ENCODE data around the gene CLCNKA. TPM values are rescaled to one million over a fixed set of nuclear protein-coding genes. Genes with fewer than 3 reads are reported as not detected.

CLCNKA gene
- total and polyA plus RNA-seq, 4 donors = not detected

GRCh38 chr1:16009678-16010077 lies 12.2 kb upstream of the CLCNKA start:
- Histone ChIP-seq H3K36me3 (ENCODE audit: control insufficient read depth in 4 of 4, insufficient read depth in 3 of 4, low read depth in 1 of 4, low read length in 3 of 4) (no peaks in the 10 kb centered on the region), H3K27me3 (ENCODE audit: control insufficient read depth in 4 of 4, insufficient read depth in 4 of 4, low read length in 3 of 4) (no peaks in the 10 kb centered on the region), H3K4me1 (ENCODE audit: control insufficient read depth in 4 of 4, insufficient read depth in 4 of 4, low read length in 3 of 4) (peaks cover 0 to 10% (median 6%) of the 10 kb centered on the region in 4 donors), H3K4me3 (ENCODE audit: low read depth in 1 of 3, low read length in 3 of 3) (no peak overlapping the region), H3K9me3 (ENCODE audit: control insufficient read depth in 4 of 4, low read length in 3 of 4) (no peaks in the 10 kb centered on the region), H3K27ac (ENCODE audit: low read depth in 1 of 2, low read length in 2 of 2) (no peak overlapping the region), H3K9ac (ENCODE audit: low read depth in 1 of 2, low read length in 2 of 2) (no peak overlapping the region)
- DNase-seq (ENCODE audit: low spot score) = no peak
- 86% methylated on average over 11 of the region's 11 CpGs for WGBS
- TF ChIP-seq HNF4A (conservative IDR thresholded peaks at IDR 0.05) (no peak), YY1 (IDR thresholded peaks at IDR 0.05) (no peak), NR2F2 (IDR thresholded peaks at IDR 0.05) (no peak), REST (IDR thresholded peaks at IDR 0.05) (no peak), EGR1 (IDR thresholded peaks at IDR 0.05; ENCODE audit: low read depth in 2 of 2) (no peak), GABPA (IDR thresholded peaks at IDR 0.05 in 1 of 2, conservative IDR thresholded peaks at IDR 0.05 in 1 of 2) (no peak), FOXA2 (IDR thresholded peaks at IDR 0.05) (no peak), TAF1 (conservative IDR thresholded peaks at IDR 0.05) (no peak)
- TF ChIP-seq, protein P1, sequence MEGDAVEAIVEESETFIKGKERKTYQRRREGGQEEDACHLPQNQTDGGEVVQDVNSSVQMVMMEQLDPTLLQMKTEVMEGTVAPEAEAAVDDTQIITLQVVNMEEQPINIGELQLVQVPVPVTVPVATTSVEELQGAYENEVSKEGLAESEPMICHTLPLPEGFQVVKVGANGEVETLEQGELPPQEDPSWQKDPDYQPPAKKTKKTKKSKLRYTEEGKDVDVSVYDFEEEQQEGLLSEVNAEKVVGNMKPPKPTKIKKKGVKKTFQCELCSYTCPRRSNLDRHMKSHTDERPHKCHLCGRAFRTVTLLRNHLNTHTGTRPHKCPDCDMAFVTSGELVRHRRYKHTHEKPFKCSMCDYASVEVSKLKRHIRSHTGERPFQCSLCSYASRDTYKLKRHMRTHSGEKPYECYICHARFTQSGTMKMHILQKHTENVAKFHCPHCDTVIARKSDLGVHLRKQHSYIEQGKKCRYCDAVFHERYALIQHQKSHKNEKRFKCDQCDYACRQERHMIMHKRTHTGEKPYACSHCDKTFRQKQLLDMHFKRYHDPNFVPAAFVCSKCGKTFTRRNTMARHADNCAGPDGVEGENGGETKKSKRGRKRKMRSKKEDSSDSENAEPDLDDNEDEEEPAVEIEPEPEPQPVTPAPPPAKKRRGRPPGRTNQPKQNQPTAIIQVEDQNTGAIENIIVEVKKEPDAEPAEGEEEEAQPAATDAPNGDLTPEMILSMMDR (IDR thresholded peaks at IDR 0.05; ENCODE audit: low read depth, low read length, missing input control) = no peak
- TF ChIP-seq, protein P2, sequence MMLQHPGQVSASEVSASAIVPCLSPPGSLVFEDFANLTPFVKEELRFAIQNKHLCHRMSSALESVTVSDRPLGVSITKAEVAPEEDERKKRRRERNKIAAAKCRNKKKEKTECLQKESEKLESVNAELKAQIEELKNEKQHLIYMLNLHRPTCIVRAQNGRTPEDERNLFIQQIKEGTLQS (IDR thresholded peaks at IDR 0.05) = no peak

DNA sequence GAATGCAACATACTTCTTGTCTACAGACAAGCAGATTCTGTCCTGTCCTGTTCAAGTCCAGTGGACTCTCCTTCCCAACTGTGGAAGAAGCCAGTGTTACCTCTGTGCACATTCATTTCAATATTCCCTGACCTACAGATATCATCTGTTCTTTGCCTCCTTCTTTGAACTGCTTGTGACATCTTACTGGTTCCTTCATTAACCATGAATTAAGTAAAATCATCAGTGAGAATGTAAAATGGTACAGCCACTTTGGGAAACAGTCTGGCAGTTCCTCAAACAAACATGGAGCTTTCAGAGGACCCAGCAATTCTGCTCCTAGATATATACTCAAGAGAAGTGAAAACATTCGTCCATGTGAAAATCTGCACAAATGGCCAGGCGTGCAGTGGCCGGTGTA lies 11.0 kb upstream of the CLCNKA start:
- H3K27me3 ChIP-seq (ENCODE audit: control insufficient read depth in 4 of 4, insufficient read depth in 4 of 4, low read length in 3 of 4) = no peaks in the 10 kb centered on the region
- WGBS = 96% methylated on average over 3 of the region's 3 CpGs
- no peaks in the 10 kb centered on the region for H3K36me3 ChIP-seq (ENCODE audit: control insufficient read depth in 4 of 4, insufficient read depth in 3 of 4, low read depth in 1 of 4, low read length in 3 of 4)
- H3K4me1 ChIP-seq (ENCODE audit: control insufficient read depth in 4 of 4, insufficient read depth in 4 of 4, low read length in 3 of 4) = peaks cover 0 to 10% (median 6%) of the 10 kb centered on the region in 4 donors
- no peaks in the 10 kb centered on the region for H3K9me3 ChIP-seq (ENCODE audit: control insufficient read depth in 4 of 4, low read length in 3 of 4)
- no peak overlapping the region for H3K27ac ChIP-seq (ENCODE audit: low read depth in 1 of 2, low read length in 2 of 2)
- TF ChIP-seq REST (IDR thresholded peaks at IDR 0.05) (no peak), TAF1 (conservative IDR thresholded peaks at IDR 0.05) (no peak), RAD21 (IDR thresholded peaks at IDR 0.05) (no peak), EGR1 (IDR thresholded peaks at IDR 0.05; ENCODE audit: low read depth in 2 of 2) (no peak), JUND (IDR thresholded peaks at IDR 0.05) (no peak), RXRA (IDR thresholded peaks at IDR 0.05) (no peak), FOXA2 (IDR thresholded peaks at IDR 0.05) (no peak)
- TF ChIP-seq, protein P2 (IDR thresholded peaks at IDR 0.05) = no peak
- TF ChIP-seq, protein P1 (IDR thresholded peaks at IDR 0.05; ENCODE audit: low read depth, low read length, missing input control) = no peak
- no peak for DNase-seq (ENCODE audit: low spot score)
- no peak overlapping the region for H3K4me3 ChIP-seq (ENCODE audit: low read depth in 1 of 3, low read length in 3 of 3)
- no peak overlapping the region for H3K9ac ChIP-seq (ENCODE audit: low read depth in 1 of 2, low read length in 2 of 2)
